ENCODE data around the gene FTSJ3.
"Not testable (repeated sequence)": the region's sequence is repeated elsewhere in the genome, so short reads cannot be mapped to it uniquely, and the experiment has no call there.

Gene FTSJ3

GRCh38 chr17:63827002-63827800 is at the start of gene FTSJ3, which contains the start of gene PSMC5:
Gene FTSJ3 (minus strand): TSS chr17:63827663. CDS start chr17:63826902, 761 bp downstream.
Gene PSMC5 (plus strand): TSS chr17:63827431. CDS start chr17:63827491, 60 bp downstream.
- DNase-seq: peak; percentile 91

DNA sequence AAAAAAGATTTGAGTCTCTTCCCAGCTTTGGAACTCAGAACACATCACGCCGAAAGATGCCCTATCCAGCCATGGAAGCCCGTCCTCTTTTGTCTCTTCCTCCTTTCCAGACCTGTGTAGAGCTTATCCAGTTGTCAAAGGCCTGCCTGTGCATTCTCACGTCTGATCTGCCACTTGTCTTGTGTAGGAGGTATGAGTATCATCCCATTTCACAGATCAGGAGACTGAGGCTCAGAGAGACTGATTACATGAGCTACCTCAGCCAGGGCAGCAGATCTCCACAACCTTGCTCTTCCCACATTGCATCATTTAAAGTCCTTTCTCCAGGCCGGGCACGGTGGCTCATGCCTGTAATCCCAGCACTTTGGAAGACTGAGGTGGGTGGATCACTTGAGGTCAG is 47.2 kb upstream of the FTSJ3 start:
- DNase-seq: not testable (repeated sequence)

DNA sequence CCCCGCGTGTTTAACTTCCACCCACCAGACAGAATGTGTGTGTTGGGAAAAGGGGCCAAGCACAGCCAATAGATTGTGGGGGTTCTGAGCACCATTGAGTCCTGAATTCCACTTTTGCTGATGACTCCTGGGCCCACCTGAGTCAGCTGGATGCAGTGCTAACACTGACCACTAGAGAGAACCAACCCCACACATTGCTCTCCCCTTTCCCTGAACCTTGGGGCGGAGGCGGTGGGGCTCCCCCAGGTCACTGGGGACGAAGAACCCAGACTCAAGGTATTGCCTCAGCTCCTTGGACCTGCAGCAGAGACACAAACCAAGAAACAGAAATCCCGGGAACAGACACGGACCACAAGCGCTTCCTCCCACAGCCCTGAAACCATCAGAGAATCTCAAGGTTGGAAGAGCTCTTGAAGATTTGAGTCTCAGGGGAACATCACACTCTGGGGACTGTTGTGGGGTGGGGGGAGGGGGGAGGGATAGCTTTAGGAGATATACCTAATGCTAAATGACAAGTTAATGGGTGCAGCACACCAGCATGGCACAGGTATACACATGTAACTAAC is 46.7 kb upstream of the FTSJ3 start:
- not testable (repeated sequence) for DNase-seq

- DNase-seq: not testable (repeated sequence)
Observed at GRCh38 chr17:63873577-63873976, 46.1 kb upstream of the FTSJ3 start, which contains the start of gene CSH2. Gene CSH2 (minus strand): TSS chr17:63873677. CDS start chr17:63873614, 63 bp downstream.

DNA sequence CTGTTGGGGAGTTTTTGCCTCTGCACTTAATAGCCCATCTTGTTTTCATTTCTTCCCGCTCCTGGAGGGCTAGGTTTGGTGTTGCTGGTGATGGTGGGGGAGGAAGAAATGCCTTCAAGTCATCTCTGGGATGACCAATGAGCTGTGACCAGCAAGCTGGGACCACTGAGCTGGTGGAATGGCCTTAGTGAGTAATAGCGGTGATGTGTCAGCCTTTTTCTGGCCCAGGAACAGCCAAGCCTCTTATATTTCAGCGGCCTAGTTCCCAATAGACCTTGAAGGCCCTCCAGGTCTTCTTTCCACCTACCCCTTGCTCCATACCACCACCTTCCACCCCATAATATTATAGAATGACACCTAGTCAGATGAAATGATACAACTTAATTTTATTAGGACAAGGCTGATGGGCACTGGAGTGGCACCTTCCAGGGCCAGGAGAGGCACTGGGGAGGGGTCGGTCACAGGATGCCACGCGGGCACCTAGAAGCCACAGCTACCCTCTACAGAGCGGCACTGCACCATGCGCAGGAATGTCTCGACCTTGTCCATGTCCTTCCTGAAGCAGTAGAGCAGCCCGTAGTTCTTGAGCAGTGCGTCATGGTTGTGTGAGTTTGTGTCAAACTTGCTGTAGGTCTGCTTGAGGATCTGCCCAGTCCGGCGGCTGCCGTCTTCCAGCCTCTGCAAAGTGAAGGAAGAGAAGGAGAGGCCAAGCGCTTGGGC is 44.3 kb upstream of the FTSJ3 start:
- DNase-seq: not testable (repeated sequence)

DNA sequence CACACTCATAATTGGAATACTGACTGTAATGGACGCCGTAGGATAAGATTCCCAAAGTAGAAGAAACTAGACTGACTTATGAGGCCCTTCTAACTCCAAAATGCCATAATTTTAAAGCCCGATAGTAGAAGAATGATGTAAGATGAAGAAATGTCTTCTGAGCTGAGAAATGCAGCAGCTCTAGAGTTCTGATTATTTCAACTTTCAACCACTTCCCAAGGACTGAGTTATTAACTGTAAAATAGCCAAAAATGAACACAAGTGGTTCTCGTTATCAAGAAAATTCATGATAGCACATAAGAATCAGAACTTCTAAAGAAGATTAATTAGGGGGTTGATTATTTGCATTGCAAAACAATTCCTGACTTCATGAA is 42.8 kb upstream of the FTSJ3 start:
- not testable (repeated sequence) for DNase-seq

DNA sequence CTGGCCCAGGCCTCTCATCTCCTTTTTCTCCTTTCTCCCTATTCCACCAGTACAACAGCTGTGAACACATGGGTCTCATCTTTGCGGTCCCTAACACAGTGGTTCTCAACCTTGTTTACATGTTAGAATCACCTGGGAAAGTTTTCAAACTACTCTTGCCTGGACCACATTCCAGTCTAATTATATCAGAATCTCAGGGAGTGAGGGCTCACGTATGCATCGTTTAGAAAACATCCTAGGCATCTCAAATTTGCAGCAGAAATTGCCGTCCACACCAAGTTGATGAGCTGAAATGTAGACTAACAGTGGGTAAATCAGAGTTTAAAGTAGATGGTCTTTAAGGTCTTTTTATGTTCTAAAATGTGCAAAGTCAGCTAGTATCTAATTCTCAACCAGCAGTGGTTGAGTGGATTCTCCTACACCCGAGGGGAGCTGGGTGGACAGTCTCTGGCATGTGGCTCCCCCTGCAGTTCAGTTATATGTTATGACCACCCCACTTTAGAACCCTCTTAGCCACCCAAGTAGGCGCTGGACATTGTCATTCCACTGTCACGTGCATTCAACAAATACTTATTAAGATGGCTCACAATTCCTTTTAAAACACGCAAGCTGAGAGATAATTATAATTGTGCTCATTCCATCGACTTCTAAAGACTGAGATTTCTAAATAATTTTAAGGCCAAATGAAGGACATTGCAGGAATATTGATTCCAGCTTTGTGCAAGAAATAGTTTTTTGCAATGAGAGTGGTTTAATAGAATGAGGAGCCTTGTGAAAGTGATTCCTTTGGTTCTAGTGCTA is 42.2 kb upstream of the FTSJ3 start:
- not testable (repeated sequence) for DNase-seq

GRCh38 chr17:63866625-63867024 is 39.2 kb upstream of the FTSJ3 start:
- not testable (repeated sequence) for DNase-seq

GRCh38 chr17:63859257-63859656 is 31.8 kb upstream of the FTSJ3 start:
- no peak for DNase-seq

GRCh38 chr17:63856425-63856824 is 29.0 kb upstream of the FTSJ3 start:
- DNase-seq: not testable (repeated sequence)

GRCh38 chr17:63855185-63855584 is 27.7 kb upstream of the FTSJ3 start:
- no peak for DNase-seq

GRCh38 chr17:63854709-63855108 is 27.2 kb upstream of the FTSJ3 start:
- no peak for DNase-seq

GRCh38 chr17:63853260-63853659 is 25.8 kb upstream of the FTSJ3 start:
- DNase-seq: no peak

DNA sequence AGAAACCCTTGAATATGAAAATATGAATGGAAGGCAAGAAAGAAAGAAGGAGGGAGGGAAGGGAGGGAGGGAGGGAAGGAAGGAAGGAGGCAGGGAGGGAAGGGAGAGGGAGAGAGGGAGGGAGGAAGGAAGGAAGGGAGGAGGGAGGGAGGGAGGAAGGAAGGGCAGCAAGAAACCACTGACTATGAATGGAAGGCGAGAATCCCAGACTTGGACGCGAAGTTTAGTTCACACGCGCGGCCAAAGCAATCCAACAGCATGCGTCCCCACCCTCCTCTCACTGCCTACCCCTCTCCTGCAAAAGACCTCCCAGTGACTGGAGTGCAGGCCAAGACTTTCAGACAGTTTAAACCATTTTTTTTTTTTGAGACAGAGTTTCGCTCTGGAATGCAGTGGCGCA is 22.9 kb upstream of the FTSJ3 start:
- no peak for DNase-seq

- DNase-seq: no peak
Observed at GRCh38 chr17:63848834-63849689, 21.6 kb upstream of the FTSJ3 start.

GRCh38 chr17:63847525-63848249 is 20.2 kb upstream of the FTSJ3 start:
- no peak for DNase-seq

DNA sequence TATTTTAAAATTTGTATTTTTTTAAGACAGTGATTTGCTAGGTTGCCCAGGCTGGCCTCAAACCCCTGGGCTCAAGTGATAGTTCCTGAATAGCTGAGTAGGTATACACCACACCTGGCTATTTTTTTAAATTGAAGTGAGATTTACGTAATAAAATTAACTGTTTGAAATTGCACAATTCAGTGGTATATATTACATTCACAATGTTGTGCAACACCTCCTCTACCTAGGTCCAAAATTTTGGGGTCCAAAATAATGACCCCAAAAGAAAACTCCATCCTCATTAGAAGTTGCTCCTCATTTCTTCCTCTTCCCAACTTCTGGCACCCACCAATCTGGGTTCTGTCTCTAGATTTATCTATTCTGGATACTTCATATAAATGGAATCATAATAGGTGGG is 18.0 kb upstream of the FTSJ3 start:
- DNase-seq: no peak

- DNase-seq: no peak
Observed at GRCh38 chr17:63843910-63844677, 16.6 kb upstream of the FTSJ3 start.

DNA sequence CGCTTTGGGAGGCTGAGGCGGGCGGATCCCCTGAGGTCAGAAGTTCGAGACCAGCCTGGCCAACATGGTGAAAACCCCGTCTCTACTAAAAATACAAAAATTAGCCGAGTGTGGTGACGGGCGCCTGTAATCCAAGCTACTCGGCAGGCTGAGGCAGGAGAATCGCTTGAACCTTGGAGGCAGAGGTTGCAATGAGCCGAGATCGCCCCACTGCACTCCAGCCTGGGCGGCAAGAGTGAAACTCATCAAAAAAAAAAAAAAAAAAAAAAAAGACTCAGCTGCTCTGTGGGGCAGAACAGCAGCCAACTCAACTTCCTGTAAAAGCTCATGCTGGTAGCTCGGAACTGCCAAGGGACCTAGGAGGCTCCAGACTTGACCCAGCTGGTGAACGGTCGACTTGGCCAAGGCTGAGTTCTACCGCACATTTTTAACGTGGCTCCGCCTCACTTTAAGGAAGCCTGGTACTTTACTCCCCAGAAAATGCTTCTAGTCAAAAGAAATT is 16.0 kb upstream of the FTSJ3 start:
- peak; percentile 15 for DNase-seq

All from DMS 273 treated with DMSO at 0.1 percent for 48 hours (cell line).